ENCODE measurements around the gene PICALM. TPM values are rescaled to one million over a fixed set of nuclear protein-coding genes. Genes with fewer than 3 reads are reported as not detected.

PICALM gene
- total RNA-seq, 3 donors from 2014 or later (not counting 1 experiment from before 2014, with no cell fraction given) = 262 to 291 (median 285) TPM

DNA sequence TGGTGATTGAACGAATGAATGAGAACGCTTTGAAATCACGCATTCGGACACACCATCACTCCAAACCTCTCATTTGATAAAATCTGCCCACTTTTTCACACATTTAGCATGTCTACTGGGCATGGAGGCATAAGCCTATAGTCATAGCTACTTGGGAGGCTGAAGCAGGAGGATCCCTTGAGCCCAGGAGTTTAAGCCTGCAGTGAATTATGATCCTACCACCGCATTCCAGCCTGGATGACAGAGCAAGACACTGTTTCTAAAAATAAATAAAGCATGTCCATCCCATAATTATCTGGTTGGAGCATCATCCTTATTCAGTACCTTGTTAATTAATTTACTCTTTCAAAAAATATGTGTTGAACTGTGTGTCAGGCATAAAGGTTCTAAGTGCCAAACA lies 3.3 kb upstream of the PICALM start:
- H3K36me3 Mint-ChIP-seq = peaks cover 9% of the 10 kb centered on the region
- Histone ChIP-seq H3K4me1 (ENCODE audit: control insufficient read depth, insufficient read depth, low read length) (peaks cover 7% of the 10 kb centered on the region), H3K27ac (ENCODE audit: low read length) (no peak overlapping the region), H3K4me3 (ENCODE audit: low read length) (no peak overlapping the region), H3K36me3 (ENCODE audit: control insufficient read depth, insufficient read depth, low read length) (no peaks in the 10 kb centered on the region), H3K27me3 (ENCODE audit: control insufficient read depth, insufficient read depth, low read length) (no peaks in the 10 kb centered on the region), H3K9me3 (ENCODE audit: control insufficient read depth, insufficient read depth, low read length) (no peaks in the 10 kb centered on the region)
- TF ChIP-seq, protein P1, sequence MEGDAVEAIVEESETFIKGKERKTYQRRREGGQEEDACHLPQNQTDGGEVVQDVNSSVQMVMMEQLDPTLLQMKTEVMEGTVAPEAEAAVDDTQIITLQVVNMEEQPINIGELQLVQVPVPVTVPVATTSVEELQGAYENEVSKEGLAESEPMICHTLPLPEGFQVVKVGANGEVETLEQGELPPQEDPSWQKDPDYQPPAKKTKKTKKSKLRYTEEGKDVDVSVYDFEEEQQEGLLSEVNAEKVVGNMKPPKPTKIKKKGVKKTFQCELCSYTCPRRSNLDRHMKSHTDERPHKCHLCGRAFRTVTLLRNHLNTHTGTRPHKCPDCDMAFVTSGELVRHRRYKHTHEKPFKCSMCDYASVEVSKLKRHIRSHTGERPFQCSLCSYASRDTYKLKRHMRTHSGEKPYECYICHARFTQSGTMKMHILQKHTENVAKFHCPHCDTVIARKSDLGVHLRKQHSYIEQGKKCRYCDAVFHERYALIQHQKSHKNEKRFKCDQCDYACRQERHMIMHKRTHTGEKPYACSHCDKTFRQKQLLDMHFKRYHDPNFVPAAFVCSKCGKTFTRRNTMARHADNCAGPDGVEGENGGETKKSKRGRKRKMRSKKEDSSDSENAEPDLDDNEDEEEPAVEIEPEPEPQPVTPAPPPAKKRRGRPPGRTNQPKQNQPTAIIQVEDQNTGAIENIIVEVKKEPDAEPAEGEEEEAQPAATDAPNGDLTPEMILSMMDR (IDR thresholded peaks at IDR 0.05) = no peak
- 96% methylated on average over 3 of the region's 5 CpGs for WGBS (ENCODE audit: insufficient coverage)
- no peak overlapping the region for H3K27ac Mint-ChIP-seq
- H3K4me3 Mint-ChIP-seq = no peak overlapping the region
- intact Hi-C loops (cut with micrococcal nuclease) = no loop called here
- no peak for DNase-seq
- no peaks in the 10 kb centered on the region for H3K9me3 Mint-ChIP-seq
- peaks cover 21 to 22% of the 10 kb centered on the region in 2 donors for H3K4me1 Mint-ChIP-seq
- no peaks in the 10 kb centered on the region for H3K27me3 Mint-ChIP-seq (ENCODE audit: low read depth in 2 of 2)
- no peak for ATAC-seq

DNA sequence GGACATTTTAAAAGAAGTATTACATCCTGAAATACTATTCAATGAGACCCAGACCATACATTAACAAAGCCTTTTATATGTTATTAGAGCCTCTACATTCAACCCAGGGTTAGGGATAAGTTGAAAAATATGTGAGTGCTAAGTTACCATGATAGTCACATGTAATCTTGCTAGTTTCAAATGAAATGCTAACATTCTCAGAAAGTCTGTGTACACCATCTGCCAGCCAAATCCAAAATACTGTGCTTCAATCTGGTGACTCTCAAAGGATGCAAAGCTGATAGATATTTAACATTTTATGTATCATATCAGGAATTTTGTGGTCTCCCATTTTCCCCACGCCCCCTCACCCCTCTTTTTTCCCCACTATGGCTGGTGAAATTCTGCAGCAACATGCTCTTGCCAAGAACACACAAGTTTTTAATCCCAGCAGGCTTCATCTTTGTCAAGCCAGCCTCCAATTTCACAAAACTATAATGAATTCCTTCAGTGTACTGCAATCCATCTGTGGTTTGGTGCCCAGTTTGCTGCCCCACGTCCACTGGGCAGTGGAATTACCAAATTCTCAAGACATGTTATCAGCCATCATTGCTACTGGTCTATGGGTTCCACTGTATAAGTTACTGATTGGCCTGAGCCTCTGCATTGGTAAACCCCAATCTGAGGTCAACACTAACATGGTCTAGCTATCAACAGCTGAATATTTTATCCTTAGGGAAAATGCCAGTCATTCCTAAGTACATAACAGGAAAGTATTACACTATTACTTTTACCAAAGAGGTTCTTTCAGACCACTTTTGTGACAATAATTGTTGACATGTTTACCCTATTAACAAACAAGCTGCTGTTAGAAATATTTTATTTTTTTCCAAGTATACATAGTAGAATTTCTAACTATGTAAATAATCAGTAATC lies 1.5 kb upstream of the PICALM start:
- intact Hi-C loops (cut with micrococcal nuclease) = no loop called here
- Mint-ChIP-seq H3K4me3 (peak overlapping the region; percentile 100), H3K27ac (peak overlapping the region; percentile 97 to 100), H3K4me1 (peaks cover 38 to 40% of the 10 kb centered on the region in 2 donors), H3K36me3 (peaks cover 9% of the 10 kb centered on the region), H3K27me3 (ENCODE audit: low read depth in 2 of 2) (no peaks in the 10 kb centered on the region), H3K9me3 (no peaks in the 10 kb centered on the region)
- no peaks in the 10 kb centered on the region for H3K36me3 ChIP-seq (ENCODE audit: control insufficient read depth, insufficient read depth, low read length)
- TF ChIP-seq, protein P1 (IDR thresholded peaks at IDR 0.05) = no peak
- no peaks in the 10 kb centered on the region for H3K27me3 ChIP-seq (ENCODE audit: control insufficient read depth, insufficient read depth, low read length)
- WGBS (ENCODE audit: insufficient coverage) = 87% methylated on average over 2 of the region's 2 CpGs
- no peak for DNase-seq
- peaks cover 7% of the 10 kb centered on the region for H3K4me1 ChIP-seq (ENCODE audit: control insufficient read depth, insufficient read depth, low read length)
- H3K4me3 ChIP-seq (ENCODE audit: low read length) = no peak overlapping the region
- no peaks in the 10 kb centered on the region for H3K9me3 ChIP-seq (ENCODE audit: control insufficient read depth, insufficient read depth, low read length)
- peak overlapping the region; percentile 91 for H3K27ac ChIP-seq (ENCODE audit: low read length)
- no peak for ATAC-seq

DNA sequence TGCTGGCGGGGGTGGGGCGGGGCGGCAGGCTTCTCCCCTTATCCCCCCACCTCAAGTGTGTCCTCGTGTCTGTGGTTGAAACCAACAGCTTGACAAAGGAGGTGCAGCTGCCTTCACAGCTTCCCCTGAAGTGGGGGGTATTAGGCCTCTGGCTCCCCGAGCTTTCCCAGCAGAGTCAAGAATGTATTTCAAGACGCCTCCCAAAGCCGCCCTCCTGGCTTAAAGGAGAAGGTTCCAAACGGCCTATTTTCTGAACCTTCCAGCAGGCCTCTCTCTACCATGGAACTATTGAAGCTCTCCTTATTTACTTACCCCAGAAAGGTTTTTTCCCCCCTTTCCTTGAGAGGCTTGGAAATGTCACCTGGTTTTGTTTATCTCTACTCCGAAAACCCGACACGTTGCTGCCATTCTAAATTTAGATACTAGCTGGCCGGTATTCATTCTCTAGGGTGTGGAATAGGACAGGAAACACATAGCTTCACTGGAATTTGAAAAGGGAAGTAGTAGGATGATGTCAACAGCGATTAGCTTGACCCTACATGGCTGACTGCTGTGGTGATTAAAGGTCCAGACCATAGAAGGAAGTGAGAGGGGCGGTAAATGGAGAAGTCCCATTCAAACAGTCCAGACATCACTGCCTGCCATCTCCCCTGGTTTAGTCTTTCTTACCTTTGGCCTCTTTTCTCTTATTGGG lies 671 bp upstream of the PICALM start:
- peaks cover 9% of the 10 kb centered on the region for H3K36me3 Mint-ChIP-seq
- H3K36me3 ChIP-seq (ENCODE audit: control insufficient read depth, insufficient read depth, low read length) = no peaks in the 10 kb centered on the region
- peak overlapping the region; percentile 100 for H3K4me3 Mint-ChIP-seq
- 10% methylated on average over 11 of the region's 14 CpGs for WGBS (ENCODE audit: insufficient coverage)
- no peaks in the 10 kb centered on the region for H3K27me3 ChIP-seq (ENCODE audit: control insufficient read depth, insufficient read depth, low read length)
- H3K4me1 ChIP-seq (ENCODE audit: control insufficient read depth, insufficient read depth, low read length) = peaks cover 15% of the 10 kb centered on the region
- TF ChIP-seq, protein P1 (IDR thresholded peaks at IDR 0.05) = no peak
- H3K27ac ChIP-seq (ENCODE audit: low read length) = peak overlapping the region; percentile 91
- H3K4me3 ChIP-seq (ENCODE audit: low read length) = peak overlapping the region; percentile 76
- peaks cover 43 to 45% of the 10 kb centered on the region in 2 donors for H3K4me1 Mint-ChIP-seq
- H3K9me3 Mint-ChIP-seq = no peaks in the 10 kb centered on the region
- DNase-seq = no peak
- H3K27me3 Mint-ChIP-seq (ENCODE audit: low read depth in 2 of 2) = no peaks in the 10 kb centered on the region
- intact Hi-C loops (cut with micrococcal nuclease) = loop anchor here (2.0 to 5.0 kb wide), 4 partner anchors 23 to 407 kb away; no protein-coding TSS in a partner anchor
- no peaks in the 10 kb centered on the region for H3K9me3 ChIP-seq (ENCODE audit: control insufficient read depth, insufficient read depth, low read length)
- H3K27ac Mint-ChIP-seq = peak overlapping the region; percentile 97 to 100
- peak in 1 of 3 donors; percentile 45 for ATAC-seq
